Aorta (tissue), 5 donors: ENCODE measurements around the gene LY6G6D. TPM values are rescaled to one million over a fixed set of nuclear protein-coding genes. Genes with fewer than 3 reads are reported as not detected.

Experiments
- ATAC-seq: fragments of 200-7000 bp; cut with Tn5 transposase; one replicate; pipeline ENCODE4 v1.9.1; 2022; ENCODE audit warnings: moderate library complexity; ENCODE audit not compliant: low FRiP score
- DNase-seq, 2 donors: peaks; one replicate each; pipeline ENCODE4 v3.0.0-alpha.2; 2020
- H3K27ac ChIP-seq, 2 donors: one replicate each; pipeline ENCODE4 v1.5.1; 2013; ENCODE audit warnings: low read length in 2 of 2, mild to moderate bottlenecking in 2 of 2, moderate library complexity in 2 of 2, control low read depth in 1 of 2, inconsistent platforms in 1 of 2, low read depth in 1 of 2
- H3K27me3 ChIP-seq, 2 donors: one replicate each; pipeline ENCODE4 v1.6.1; 2013; ENCODE audit warnings: control low read depth in 1 of 2, low read length in 1 of 2, mild to moderate bottlenecking in 1 of 2, moderate library complexity in 1 of 2; ENCODE audit not compliant: insufficient read depth in 2 of 2, control insufficient read depth in 1 of 2
- H3K36me3 ChIP-seq, 2 donors: one replicate each; pipeline ENCODE4 v1.6.1; 2013; ENCODE audit warnings: control low read depth in 1 of 2, low read length in 1 of 2, mild to moderate bottlenecking in 1 of 2; ENCODE audit not compliant: insufficient read depth in 2 of 2, control insufficient read depth in 1 of 2
- H3K4me1 ChIP-seq, 2 donors: one replicate each; pipeline ENCODE4 v1.6.1; 2013; ENCODE audit warnings: low read length in 2 of 2, control low read depth in 1 of 2, mild to moderate bottlenecking in 1 of 2, moderate library complexity in 1 of 2; ENCODE audit not compliant: insufficient read depth in 2 of 2, control insufficient read depth in 1 of 2
- H3K4me3 ChIP-seq, 2 donors: one replicate each; pipeline ENCODE4 v1.5.1; 2013; ENCODE audit warnings: low read length in 2 of 2, control low read depth in 1 of 2, mild to moderate bottlenecking in 1 of 2
- H3K9me3 ChIP-seq: one replicate; pipeline ENCODE4 v1.6.1; 2013; ENCODE audit warnings: mild to moderate bottlenecking, low read length; ENCODE audit not compliant: control insufficient read depth
- WGBS, 2 donors: extraction: QIAGEN DNeasy Blood & Tissue Kit; methylation state at CpG; one replicate each; pipeline ENCODE4 v1.1.7; 2013; 5-methylcytosine and 5-hydroxymethylcytosine counted together
- intact Hi-C, 2 donors: fragments of 100-400 bp; cut with DNase I; formaldehyde crosslinking; loops; one replicate each; pipeline versions ENCODE4 v1.14.2 to v1.15.0; 2022
- microRNA-seq, 2 donors: library from miRNA; unstranded; fragments of <30 nt; microRNA quantifications; one replicate each; pipeline ENCODE4 v1.2.0, GENCODE V29; 2020
- polyA plus RNA-seq, 2 donors: library from polyadenylated mRNA; stranded (reverse); fragments of 200-250 nt; gene quantifications; one replicate each; pipeline ENCODE4 v1.2.3, GENCODE V29; 2013
- total RNA-seq, 2 donors: library from RNA; stranded (reverse); fragmentation: NEBNext Ultra II Directional; extraction: Animal tissue kit (Norgen Biotek cat#: 25700); gene quantifications; one replicate each; pipeline ENCODE4 v1.2.1, GENCODE V29; 2021
- donor health status: healthy with polysubstance abuse.
- donor health status: Bipolar disorder and iron deficiency.
- donor health status: DM: no; HTN: no; CAD: no.
- donor health status: DM: no; HTN: no; CAD: no.
- donor health status: DM: yes; HTN: yes; CAD: no.

Gene LY6G6D
- total and polyA plus RNA-seq, 4 donors, result not detected

DNA sequence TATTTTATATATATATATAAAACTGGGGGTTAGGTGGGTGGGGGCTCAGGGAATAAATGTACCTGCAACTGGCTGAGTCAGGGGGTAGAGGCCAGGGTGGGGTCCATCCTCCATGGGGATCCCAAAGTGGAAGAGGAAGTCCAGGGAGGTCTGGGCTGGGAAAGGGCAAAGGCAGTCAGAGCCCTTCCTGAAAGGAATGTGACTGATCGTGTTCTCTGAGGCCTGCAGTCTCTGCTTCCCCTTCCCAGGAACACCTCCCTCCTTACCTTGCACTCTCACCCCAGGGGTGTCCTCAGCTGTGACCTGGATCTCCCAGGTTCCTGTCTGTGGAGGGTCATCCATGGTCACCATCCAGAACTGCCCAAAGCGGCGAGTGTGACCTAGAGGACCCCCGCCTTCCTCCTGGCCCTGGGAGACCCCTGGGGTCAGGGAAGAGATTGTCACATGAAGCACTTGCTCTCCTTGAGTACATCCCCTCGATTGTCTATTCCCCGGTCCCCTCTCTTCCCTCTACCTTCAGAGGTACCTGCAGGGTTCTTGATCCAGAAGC, 52.0 kb downstream of the LY6G6D start:
- H3K4me3 ChIP-seq, result no peak overlapping the region
- H3K9me3 ChIP-seq, result no peaks in the 10 kb centered on the region
- intact Hi-C loops, result no loop called here
- ATAC-seq (no peak), DNase-seq (no peak)
- no peaks in the 10 kb centered on the region for H3K4me1 ChIP-seq
- WGBS, 2 donors, result 82 to 84% methylated on average over 6 of the region's 6 CpGs
- H3K27ac ChIP-seq, result no peak overlapping the region
- no peaks in the 10 kb centered on the region for H3K27me3 ChIP-seq
- no peaks in the 10 kb centered on the region for H3K36me3 ChIP-seq

Small RNA genes lying within 50 kb of the gene (microRNA-seq; reads per million reads assigned to microRNA genes)
- gene MIR4646, result 0 to 1.8 reads per million in 2 donors

Other genes starting within 250 kb of the LY6G6D start
Only the 30 nearest of the 41 such genes appear.
- not detected for gene LTA, start 143.1 kb upstream of the LY6G6D start, total RNA-seq
- under 1 TPM in 1 of 2 donors, not detected in 1; 0.18 TPM for gene LTA, start 143.1 kb upstream of the LY6G6D start, polyA plus RNA-seq
- 1 to 10 TPM in 1 of 2 donors, under 1 TPM in 1; 0.66 to 1.9 TPM for gene TNF, start 139.8 kb upstream of the LY6G6D start, total RNA-seq
- 1 to 10 TPM in 1 of 2 donors, under 1 TPM in 1; 0.23 to 1.3 TPM for gene TNF, start 139.8 kb upstream of the LY6G6D start, polyA plus RNA-seq
- gene LTB, start 132.9 kb upstream of the LY6G6D start, total RNA-seq, result 1 to 10 TPM; 1.4 to 3.6 TPM
- gene LTB, start 132.9 kb upstream of the LY6G6D start, polyA plus RNA-seq, result 1 to 10 TPM in 1 of 2 donors, under 1 TPM in 1; 0.88 to 2.5 TPM
- gene LST1, start 129.1 kb upstream of the LY6G6D start, total RNA-seq, result 10 to 100 TPM; 21.1 to 24.6 TPM
- gene LST1, start 129.1 kb upstream of the LY6G6D start, polyA plus RNA-seq, result 10 to 100 TPM in 1 of 2 donors, 1 to 10 TPM in 1; 7.9 to 23.4 TPM
- gene NCR3, start 122.3 kb upstream of the LY6G6D start, total RNA-seq, result not detected
- not detected for gene NCR3, start 122.3 kb upstream of the LY6G6D start, polyA plus RNA-seq
- gene AIF1, start 100.1 kb upstream of the LY6G6D start, total RNA-seq, result 10 to 100 TPM; 32.6 to 68.3 TPM
- 100 to 1,000 TPM in 1 of 2 donors, 10 to 100 TPM in 1; 38.2 to 166 TPM for gene AIF1, start 100.1 kb upstream of the LY6G6D start, polyA plus RNA-seq
- 100 to 1,000 TPM; 154 to 164 TPM for gene PRRC2A, start 94.6 kb upstream of the LY6G6D start, total RNA-seq
- gene PRRC2A, start 94.6 kb upstream of the LY6G6D start, polyA plus RNA-seq, result 100 to 1,000 TPM in 1 of 2 donors, 10 to 100 TPM in 1; 28.5 to 152 TPM
- gene BAG6, start 62.7 kb upstream of the LY6G6D start, total RNA-seq, result 100 to 1,000 TPM; 207 to 215 TPM
- 100 to 1,000 TPM in 1 of 2 donors, 10 to 100 TPM in 1; 75.0 to 379 TPM for gene BAG6, start 62.7 kb upstream of the LY6G6D start, polyA plus RNA-seq
- gene APOM, start 59.5 kb upstream of the LY6G6D start, total RNA-seq, result under 1 TPM; 0.42 to 0.96 TPM
- gene APOM, start 59.5 kb upstream of the LY6G6D start, polyA plus RNA-seq, result 1 to 10 TPM in 1 of 2 donors, not detected in 1; 2.6 TPM
- gene C6orf47, start 54.6 kb upstream of the LY6G6D start, total RNA-seq, result 10 to 100 TPM; 18.3 to 20.2 TPM
- gene C6orf47, start 54.6 kb upstream of the LY6G6D start, polyA plus RNA-seq, result 10 to 100 TPM in 1 of 2 donors, 1 to 10 TPM in 1; 7.5 to 12.0 TPM
- gene GPANK1, start 50.4 kb upstream of the LY6G6D start, total RNA-seq, result 10 to 100 TPM; 10.9 to 16.5 TPM
- 10 to 100 TPM; 15.9 to 22.8 TPM for gene GPANK1, start 50.4 kb upstream of the LY6G6D start, polyA plus RNA-seq
- gene CSNK2B, start 49.3 kb upstream of the LY6G6D start, total RNA-seq, result 100 to 1,000 TPM; 100 to 106 TPM
- gene CSNK2B, start 49.3 kb upstream of the LY6G6D start, polyA plus RNA-seq, result 100 to 1,000 TPM; 122 to 191 TPM
- 10 to 100 TPM; 19.6 to 20.8 TPM for gene LY6G5B, start 45.4 kb upstream of the LY6G6D start, total RNA-seq
- gene LY6G5B, start 45.4 kb upstream of the LY6G6D start, polyA plus RNA-seq, result 10 to 100 TPM in 1 of 2 donors, 1 to 10 TPM in 1; 1.6 to 25.1 TPM
- 1 to 10 TPM; 1.2 to 3.3 TPM for gene LY6G5C, start 34.3 kb upstream of the LY6G6D start, total RNA-seq
- 1 to 10 TPM; 3.3 to 5.9 TPM for gene LY6G5C, start 34.3 kb upstream of the LY6G6D start, polyA plus RNA-seq
- gene ABHD16A, start 12.0 kb upstream of the LY6G6D start, total RNA-seq, result 10 to 100 TPM; 41.8 to 48.1 TPM
- 10 to 100 TPM; 12.9 to 50.1 TPM for gene ABHD16A, start 12.0 kb upstream of the LY6G6D start, polyA plus RNA-seq
- gene LY6G6F, start 8.5 kb upstream of the LY6G6D start, total RNA-seq, result not detected
- gene LY6G6F, start 8.5 kb upstream of the LY6G6D start, polyA plus RNA-seq, result not detected
- gene LY6G6C, start 6.4 kb downstream of the LY6G6D start, total RNA-seq, result not detected
- gene LY6G6C, start 6.4 kb downstream of the LY6G6D start, polyA plus RNA-seq, result not detected
- gene MPIG6B, start 8.0 kb downstream of the LY6G6D start, total RNA-seq, result under 1 TPM; 0.84 to 0.96 TPM
- gene MPIG6B, start 8.0 kb downstream of the LY6G6D start, polyA plus RNA-seq, result not detected
- 100 to 1,000 TPM; 122 to 133 TPM for gene DDAH2, start 14.0 kb downstream of the LY6G6D start, total RNA-seq
- 100 to 1,000 TPM; 118 to 189 TPM for gene DDAH2, start 14.0 kb downstream of the LY6G6D start, polyA plus RNA-seq
- 100 to 1,000 TPM; 303 to 322 TPM for gene CLIC1, start 21.2 kb downstream of the LY6G6D start, total RNA-seq
- gene CLIC1, start 21.2 kb downstream of the LY6G6D start, polyA plus RNA-seq, result 100 to 1,000 TPM; 331 to 368 TPM
- 10 to 100 TPM in 1 of 2 donors, 1 to 10 TPM in 1; 5.9 to 15.1 TPM for gene MSH5, start 24.7 kb downstream of the LY6G6D start, total RNA-seq
- 1 to 10 TPM in 1 of 2 donors, not detected in 1; 7.0 TPM for gene MSH5, start 24.7 kb downstream of the LY6G6D start, polyA plus RNA-seq
- gene SAPCD1, start 47.3 kb downstream of the LY6G6D start, total RNA-seq, result 1 to 10 TPM in 1 of 2 donors, under 1 TPM in 1; 0.68 to 2.9 TPM
- 1 to 10 TPM in 1 of 2 donors, not detected in 1; 3.2 TPM for gene SAPCD1, start 47.3 kb downstream of the LY6G6D start, polyA plus RNA-seq
- gene VWA7, start 62.0 kb downstream of the LY6G6D start, total RNA-seq, result 1 to 10 TPM in 1 of 2 donors, under 1 TPM in 1; 0.58 to 1.3 TPM
- under 1 TPM in 1 of 2 donors, not detected in 1; 0.23 TPM for gene VWA7, start 62.0 kb downstream of the LY6G6D start, polyA plus RNA-seq
- 10 to 100 TPM; 44.4 to 49.6 TPM for gene VARS1, start 80.4 kb downstream of the LY6G6D start, total RNA-seq
- 10 to 100 TPM in 1 of 2 donors, 1 to 10 TPM in 1; 9.8 to 26.4 TPM for gene VARS1, start 80.4 kb downstream of the LY6G6D start, polyA plus RNA-seq
- gene LSM2, start 91.6 kb downstream of the LY6G6D start, total RNA-seq, result 10 to 100 TPM; 32.4 to 33.4 TPM
- gene LSM2, start 91.6 kb downstream of the LY6G6D start, polyA plus RNA-seq, result 10 to 100 TPM; 41.7 to 42.2 TPM
- gene HSPA1L, start 99.9 kb downstream of the LY6G6D start, total RNA-seq, result 1 to 10 TPM; 1.9 TPM
- 1 to 10 TPM; 1.3 to 2.1 TPM for gene HSPA1L, start 99.9 kb downstream of the LY6G6D start, polyA plus RNA-seq
- gene HSPA1A, start 100.2 kb downstream of the LY6G6D start, total RNA-seq, result 100 to 1,000 TPM; 194 to 454 TPM
- 10 to 100 TPM; 55.1 to 98.7 TPM for gene HSPA1A, start 100.2 kb downstream of the LY6G6D start, polyA plus RNA-seq
- gene HSPA1B, start 112.4 kb downstream of the LY6G6D start, total RNA-seq, result 100 to 1,000 TPM; 155 to 332 TPM
- 10 to 100 TPM; 23.2 to 61.1 TPM for gene HSPA1B, start 112.4 kb downstream of the LY6G6D start, polyA plus RNA-seq
- 10 to 100 TPM; 23.9 to 24.6 TPM for gene NEU1, start 147.5 kb downstream of the LY6G6D start, total RNA-seq
- 10 to 100 TPM; 20.3 to 23.7 TPM for gene NEU1, start 147.5 kb downstream of the LY6G6D start, polyA plus RNA-seq
- gene SLC44A4, start 163.6 kb downstream of the LY6G6D start, total RNA-seq, result 1 to 10 TPM in 1 of 2 donors, under 1 TPM in 1; 0.60 to 1.5 TPM
- 10 to 100 TPM in 1 of 2 donors, under 1 TPM in 1; 0.31 to 12.0 TPM for gene SLC44A4, start 163.6 kb downstream of the LY6G6D start, polyA plus RNA-seq